HepG2 (cell line): ENCODE data around the gene CKM. TPM values are rescaled to one million over a fixed set of nuclear protein-coding genes. Genes with fewer than 3 reads are reported as not detected.

Experiments
- ATAC-seq: fragments of 200-7000 bp; cut with Tn5 transposase; 3 replicates; pipeline ENCODE4 v1.9.1; 2020; ENCODE audit warnings: mild to moderate bottlenecking, moderate library complexity
- BruUV-seq: library from RNA; stranded (reverse); fragments of 400-500 nt; replicated peaks from 2 replicates; lab custom pipeline; 2021; lab: Mats Ljungman, UMichigan
- CTCF ChIA-PET: fragments of 300-600 bp; formaldehyde crosslinking; extraction: SDS; loops from one replicate; lab custom pipeline; 2021; ENCODE audit warnings: low total read pairs, inconsistent platforms, low intra/inter-chr PET ratio; lab: Yijun Ruan, JAX
- POLR2A ChIA-PET: fragments of 350-600 bp; sonication (Branson Sonifier 250); formaldehyde crosslinking; loops from one replicate; lab custom pipeline; 2020; ENCODE audit warnings: antibody characterized with exemption, inconsistent platforms; lab: Yijun Ruan, JAX
- DNase-seq: peaks from one replicate; pipeline ENCODE4 v3.0.0-alpha.2; 2015; ENCODE audit warnings: low spot score
- FAIRE-seq: peaks from 3 replicates; lab custom pipeline; 2011; peaks lifted over from hg19 to GRCh38; lab: Jason Lieb, UNC
- H2AFZ ChIP-seq: one replicate; pipeline ENCODE4 v1.6.1; 2011; ENCODE audit warnings: low read length, inconsistent platforms
- H3K27ac ChIP-seq: fragments of 300-600 bp; 3 replicates; pipeline ENCODE4 v1.8.0; 2011; ENCODE audit warnings: mixed run types, mild to moderate bottlenecking, mixed read lengths, low read length, inconsistent platforms; ENCODE audit not compliant: insufficient read depth; ENCODE audit errors: extremely low read length
- H3K27me3 ChIP-seq, 2 experiments: fragments of 200-600 bp in 1 of 2; 2 replicates in 1 of 2; 3 replicates in 1 of 2; pipeline versions ENCODE4 v1.6.0 to v1.8.0; 2011; ENCODE audit warnings: low read length in 2 of 2, mild to moderate bottlenecking in 2 of 2, moderate library complexity in 2 of 2, inconsistent platforms in 1 of 2; ENCODE audit not compliant: insufficient read depth in 2 of 2, control insufficient read depth in 1 of 2
- H3K36me3 ChIP-seq, 2 experiments: fragments of 200-600 bp in 1 of 2; replicated peaks in 1 of 2; 2 replicates in 1 of 2; 3 replicates in 1 of 2; pipeline versions ENCODE4 v1.5.1 to v1.8.0; 2011; ENCODE audit warnings: low read length in 2 of 2, inconsistent platforms in 1 of 2; ENCODE audit not compliant: insufficient read depth in 2 of 2, control insufficient read depth in 1 of 2
- H3K4me1 ChIP-seq: 2 replicates; pipeline ENCODE4 v1.5.1; 2012; ENCODE audit warnings: low read length, inconsistent platforms; ENCODE audit not compliant: insufficient read depth
- H3K4me2 ChIP-seq: 2 replicates; pipeline ENCODE4 v1.6.0; 2011; ENCODE audit warnings: low read depth, low read length, inconsistent platforms
- H3K4me3 ChIP-seq, 3 experiments: fragments of 200-600 bp in 1 of 3; sonication (generic), shearing (Covaris generic) in 1 of 3; replicated peaks in 1 of 3; 2 replicates each; pipeline ENCODE4 v1.5.1; 2011 to 2016; ENCODE audit warnings: low read length in 3 of 3, inconsistent platforms in 2 of 3, low read depth in 2 of 3, mild to moderate bottlenecking in 2 of 3, control low read depth in 1 of 3, mixed read lengths in 1 of 3; ENCODE audit not compliant: insufficient read depth in 1 of 3
- H3K79me2 ChIP-seq: one replicate; pipeline ENCODE4 v1.6.1; 2011; ENCODE audit warnings: low read length, inconsistent platforms; ENCODE audit not compliant: insufficient read depth
- H3K9ac ChIP-seq: 2 replicates; pipeline ENCODE4 v1.6.0; 2011; ENCODE audit warnings: mild to moderate bottlenecking, low read depth, low read length, inconsistent platforms; ENCODE audit not compliant: insufficient read depth
- H3K9me3 ChIP-seq: 2 replicates; pipeline ENCODE4 v1.5.1; 2012; ENCODE audit warnings: mild to moderate bottlenecking, low read length
- H4K20me1 ChIP-seq: 2 replicates; pipeline ENCODE4 v1.6.0; 2011; ENCODE audit warnings: inconsistent platforms, mild to moderate bottlenecking, low read length, moderate library complexity; ENCODE audit not compliant: insufficient read depth
- FOSL2 ChIP-seq: sonication (generic); formaldehyde crosslinking; IDR thresholded peaks from 2 replicates; pipeline ENCODE4 v1.4.0; 2020; ENCODE audit warnings: missing genetic modification reagents
- FOXA1 ChIP-seq, 2 experiments: fragments of 450-650 bp in 1 of 2; sonication (generic) in 1 of 2; formaldehyde crosslinking in 1 of 2; IDR thresholded peaks; 2 replicates each; pipeline versions ENCODE4 v1.4.0 to v1.6.1; 2016 to 2020; ENCODE audit warnings: missing genetic modification reagents in 1 of 2
- FOXA3 ChIP-seq: IDR thresholded peaks from 2 replicates; pipeline ENCODE4 v1.6.1; 2016; ENCODE audit warnings: missing genetic modification reagents, missing compliant biosample characterization
- NRL ChIP-seq: sonication (generic); formaldehyde crosslinking; IDR thresholded peaks from 2 replicates; pipeline ENCODE4 v1.5.0; 2020; ENCODE audit warnings: missing genetic modification reagents, mild to moderate bottlenecking, moderate library complexity, borderline replicate concordance
- STAG1 ChIP-seq: sonication (generic); formaldehyde crosslinking; IDR thresholded peaks from 2 replicates; pipeline ENCODE4 v1.4.0; 2020; ENCODE audit warnings: missing genetic modification reagents
- TEAD2 ChIP-seq: sonication (generic); formaldehyde crosslinking; IDR thresholded peaks from 2 replicates; pipeline ENCODE4 v1.9.0; 2021; ENCODE audit warnings: missing genetic modification reagents
- ZFY ChIP-seq: sonication (generic); formaldehyde crosslinking; IDR thresholded peaks from 2 replicates; pipeline ENCODE4 v1.4.0; 2020; ENCODE audit warnings: missing genetic modification reagents
- ZMYM3 ChIP-seq: sonication (generic); formaldehyde crosslinking; IDR thresholded peaks from 2 replicates; pipeline ENCODE4 v1.5.1; 2020; ENCODE audit warnings: mild to moderate bottlenecking, missing genetic modification reagents
- ZNF672 ChIP-seq: sonication (generic); formaldehyde crosslinking; IDR thresholded peaks from 2 replicates; pipeline ENCODE4 v1.8.1; 2022; ENCODE audit warnings: missing genetic modification reagents
- ZNF713 ChIP-seq: sonication (generic); formaldehyde crosslinking; IDR thresholded peaks from 2 replicates; pipeline ENCODE4 v1.4.0; 2020; ENCODE audit warnings: mild to moderate bottlenecking, missing genetic modification reagents
- WGBS: methylation state at CpG from one replicate; pipeline ENCODE4 v1.1.6; 2017; ENCODE audit warnings: low lambda C conversion rate; 5-methylcytosine and 5-hydroxymethylcytosine counted together
- in situ Hi-C: cut with HindIII; loops from 2 replicates; pipeline ENCODE4 v1.10.0; 2017; ENCODE audit warnings: low pct_unique_long_range_greater_than_20kb; ENCODE audit not compliant: extremely low pct_ligation_motif_present
- intact Hi-C: fragments of 100-400 bp; cut with micrococcal nuclease; formaldehyde crosslinking; loops from one replicate; pipeline ENCODE4 v1.10.0; 2022; ENCODE audit not compliant: unreplicated experiment
- polyA plus RNA-seq, 8 experiments: library from polyadenylated mRNA; depleted of rRNA in 3 of 8; stranded (reverse) in 7 of 8; unstranded in 1 of 8; fragments of >200 nt; fragmentation: Illumina TruSeq in 4 of 8; extraction: Trizol in 4 of 8; gene quantifications; 2 replicates each; pipeline versions ENCODE4 v1.2.1 to v1.2.3, GENCODE V29; 2011 to 2016; ENCODE audit warnings: low read depth in 4 of 8, missing spikeins in 1 of 8, mixed read lengths in 1 of 8; ENCODE audit not compliant: insufficient read depth in 1 of 8
- total RNA-seq, 5 experiments: library from RNA; depleted of rRNA; stranded (reverse); fragments of >200 nt; fragmentation: Illumina TruSeq; extraction: Trizol; gene quantifications; 2 replicates each; pipeline ENCODE4 v1.2.3, GENCODE V29; 2016; ENCODE audit warnings: low read depth in 1 of 5
- TF ChIP-seq, protein P1 (sequence below): sonication (generic); formaldehyde crosslinking; IDR thresholded peaks from 2 replicates; pipeline ENCODE4 v1.4.0; 2020; ENCODE audit warnings: missing genetic modification reagents
- TF ChIP-seq, protein P2 (sequence below): sonication (generic); formaldehyde crosslinking; IDR thresholded peaks from 2 replicates; pipeline ENCODE4 v1.5.0; 2020; ENCODE audit warnings: mild to moderate bottlenecking, missing genetic modification reagents

Gene CKM
- total and polyA plus RNA-seq, 2 of the 13 experiments (the other 11 are each of a cell fraction or from before 2014, with no cell fraction given): 0.54 to 0.80 TPM

DNA sequence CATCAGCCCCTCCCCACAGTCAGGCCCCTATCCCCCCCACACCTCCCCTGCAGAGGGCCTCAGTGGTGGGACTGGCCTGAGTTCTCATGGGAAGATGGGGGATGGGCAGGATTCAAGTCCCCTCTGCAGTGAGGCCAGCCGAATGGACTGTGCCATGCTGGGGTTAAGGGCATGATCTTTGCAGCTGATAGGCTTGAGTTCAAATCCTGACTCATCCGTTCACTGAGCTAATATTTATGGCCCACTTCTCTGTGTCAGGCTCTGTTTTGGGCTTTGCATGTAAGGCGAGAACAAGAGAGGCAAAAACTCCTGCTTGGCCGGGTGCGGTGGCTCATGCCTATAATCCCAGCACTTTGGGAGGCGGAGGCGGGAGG lies 51.0 kb downstream of the CKM start:
- CTCF ChIA-PET: no interaction called here
- peak; percentile 50 for TF ChIP-seq FOSL2 (CRISPR knock-in tag)
- no peak for TF ChIP-seq ZNF713
- no peak for TF ChIP-seq TEAD2 (CRISPR knock-in tag)
- TF ChIP-seq ZMYM3 (CRISPR knock-in tag): 0 out of 2 replicates have a peak, but pooled peaks have one; percentile 18
- no peak for TF ChIP-seq ZFY (CRISPR knock-in tag)
- no peak for TF ChIP-seq FOXA1 (IDR thresholded peaks at IDR 0.05)
- no peak for TF ChIP-seq FOXA1 (CRISPR knock-in tag; IDR thresholded peaks at IDR 0.05)
- TF ChIP-seq STAG1: no peak
- no peak for TF ChIP-seq ZNF672 (CRISPR knock-in tag)
- TF ChIP-seq, protein P1, sequence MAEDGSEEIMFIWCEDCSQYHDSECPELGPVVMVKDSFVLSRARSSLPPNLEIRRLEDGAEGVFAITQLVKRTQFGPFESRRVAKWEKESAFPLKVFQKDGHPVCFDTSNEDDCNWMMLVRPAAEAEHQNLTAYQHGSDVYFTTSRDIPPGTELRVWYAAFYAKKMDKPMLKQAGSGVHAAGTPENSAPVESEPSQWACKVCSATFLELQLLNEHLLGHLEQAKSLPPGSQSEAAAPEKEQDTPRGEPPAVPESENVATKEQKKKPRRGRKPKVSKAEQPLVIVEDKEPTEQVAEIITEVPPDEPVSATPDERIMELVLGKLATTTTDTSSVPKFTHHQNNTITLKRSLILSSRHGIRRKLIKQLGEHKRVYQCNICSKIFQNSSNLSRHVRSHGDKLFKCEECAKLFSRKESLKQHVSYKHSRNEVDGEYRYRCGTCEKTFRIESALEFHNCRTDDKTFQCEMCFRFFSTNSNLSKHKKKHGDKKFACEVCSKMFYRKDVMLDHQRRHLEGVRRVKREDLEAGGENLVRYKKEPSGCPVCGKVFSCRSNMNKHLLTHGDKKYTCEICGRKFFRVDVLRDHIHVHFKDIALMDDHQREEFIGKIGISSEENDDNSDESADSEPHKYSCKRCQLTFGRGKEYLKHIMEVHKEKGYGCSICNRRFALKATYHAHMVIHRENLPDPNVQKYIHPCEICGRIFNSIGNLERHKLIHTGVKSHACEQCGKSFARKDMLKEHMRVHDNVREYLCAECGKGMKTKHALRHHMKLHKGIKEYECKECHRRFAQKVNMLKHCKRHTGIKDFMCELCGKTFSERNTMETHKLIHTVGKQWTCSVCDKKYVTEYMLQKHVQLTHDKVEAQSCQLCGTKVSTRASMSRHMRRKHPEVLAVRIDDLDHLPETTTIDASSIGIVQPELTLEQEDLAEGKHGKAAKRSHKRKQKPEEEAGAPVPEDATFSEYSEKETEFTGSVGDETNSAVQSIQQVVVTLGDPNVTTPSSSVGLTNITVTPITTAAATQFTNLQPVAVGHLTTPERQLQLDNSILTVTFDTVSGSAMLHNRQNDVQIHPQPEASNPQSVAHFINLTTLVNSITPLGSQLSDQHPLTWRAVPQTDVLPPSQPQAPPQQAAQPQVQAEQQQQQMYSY (CRISPR knock-in tag): no peak
- TF ChIP-seq, protein P2, sequence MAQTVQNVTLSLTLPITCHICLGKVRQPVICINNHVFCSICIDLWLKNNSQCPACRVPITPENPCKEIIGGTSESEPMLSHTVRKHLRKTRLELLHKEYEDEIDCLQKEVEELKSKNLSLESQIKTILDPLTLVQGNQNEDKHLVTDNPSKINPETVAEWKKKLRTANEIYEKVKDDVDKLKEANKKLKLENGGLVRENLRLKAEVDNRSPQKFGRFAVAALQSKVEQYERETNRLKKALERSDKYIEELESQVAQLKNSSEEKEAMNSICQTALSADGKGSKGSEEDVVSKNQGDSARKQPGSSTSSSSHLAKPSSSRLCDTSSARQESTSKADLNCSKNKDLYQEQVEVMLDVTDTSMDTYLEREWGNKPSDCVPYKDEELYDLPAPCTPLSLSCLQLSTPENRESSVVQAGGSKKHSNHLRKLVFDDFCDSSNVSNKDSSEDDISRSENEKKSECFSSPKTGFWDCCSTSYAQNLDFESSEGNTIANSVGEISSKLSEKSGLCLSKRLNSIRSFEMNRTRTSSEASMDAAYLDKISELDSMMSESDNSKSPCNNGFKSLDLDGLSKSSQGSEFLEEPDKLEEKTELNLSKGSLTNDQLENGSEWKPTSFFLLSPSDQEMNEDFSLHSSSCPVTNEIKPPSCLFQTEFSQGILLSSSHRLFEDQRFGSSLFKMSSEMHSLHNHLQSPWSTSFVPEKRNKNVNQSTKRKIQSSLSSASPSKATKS (CRISPR knock-in tag): no peak
- no peak for TF ChIP-seq NRL
- TF ChIP-seq FOXA3 (CRISPR knock-in tag): no peak
- TF ChIP-seq, all 625 proteins: peak for 2

More for the DNA sequence above, 51.0 kb downstream of the CKM start:
- peak overlapping the region; percentile 80 for H3K27ac ChIP-seq
- no peak overlapping the region for H2AFZ ChIP-seq
- peaks cover 13 to 15% of the 10 kb centered on the region in 2 experiments; a peak in 4 of 5 replicates for H3K36me3 ChIP-seq
- in situ Hi-C loops (no loop called here), intact Hi-C loops (loop anchor here (2.0 kb wide), 1 partner anchor 55 kb away; no protein-coding TSS in a partner anchor)
- peaks cover 54% of the 10 kb centered on the region for H3K4me1 ChIP-seq
- no peaks in the 10 kb centered on the region for H3K79me2 ChIP-seq
- no peak for ATAC-seq
- no peak overlapping the region for H3K4me2 ChIP-seq
- BruUV-seq: no TSS peak
- no peaks in the 10 kb centered on the region for H3K9me3 ChIP-seq
- H3K4me3 ChIP-seq: no peak overlapping the region
- 62% methylated on average over 7 of the region's 7 CpGs for WGBS
- H3K27me3 ChIP-seq: no peaks in the 10 kb centered on the region
- peak; percentile 25 for DNase-seq
- FAIRE-seq: no peak
- POLR2A ChIA-PET: no interaction called here
- no peak overlapping the region for H3K9ac ChIP-seq
- no peaks in the 10 kb centered on the region for H4K20me1 ChIP-seq
